ENCODE data around the gene CLECL1. TPM values are rescaled to one million over a fixed set of nuclear protein-coding genes. Genes with fewer than 3 reads are reported as not detected.
"Not testable (repeated sequence)": the region's sequence is repeated elsewhere in the genome, so short reads cannot be mapped to it uniquely, and the experiment has no call there.

Gene CLECL1
- polyA plus RNA-seq, 1 donor from 2014 or later = not detected

DNA sequence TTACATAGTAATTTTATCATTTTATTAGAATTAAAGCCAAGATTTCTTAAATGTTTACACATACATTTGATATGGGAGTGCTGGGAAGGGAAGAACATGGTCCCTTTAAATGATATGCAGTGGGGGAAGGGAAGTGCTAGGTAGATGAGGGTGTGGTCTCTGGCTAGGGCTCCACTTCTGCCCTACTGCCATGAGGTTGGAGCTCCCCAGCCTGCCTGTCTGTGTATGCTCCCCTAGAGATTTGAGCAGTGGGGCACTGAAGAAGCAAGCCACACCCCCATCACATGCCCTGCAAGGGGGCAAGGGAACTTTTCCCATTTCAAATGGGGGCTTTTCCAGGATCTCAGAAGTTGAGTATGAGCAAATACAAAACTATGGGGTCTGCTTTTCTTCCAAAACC is 25.5 kb downstream of the CLECL1 start:
- TF ChIP-seq POLR2AphosphoS5 (IDR thresholded peaks at IDR 0.05) = no peak
- no peak for TF ChIP-seq EP300 (conservative IDR thresholded peaks at IDR 0.05; ENCODE audit: poor library complexity, severe bottlenecking)
- no peak for TF ChIP-seq RAD21 (conservative IDR thresholded peaks at IDR 0.05)
- no peak for TF ChIP-seq SMC3 (conservative IDR thresholded peaks at IDR 0.05; ENCODE audit: poor library complexity)
- TF ChIP-seq MXI1 (conservative IDR thresholded peaks at IDR 0.05; ENCODE audit: poor library complexity, severe bottlenecking) = no peak
- TF ChIP-seq CTCF (IDR thresholded peaks at IDR 0.05; ENCODE audit: poor library complexity, severe bottlenecking) = no peak
- TF ChIP-seq REST (IDR thresholded peaks at IDR 0.05; ENCODE audit: borderline replicate concordance) = no peak
- TF ChIP-seq TAF1 (IDR thresholded peaks at IDR 0.05; ENCODE audit: low read depth) = no peak
- no peak for TF ChIP-seq EZH2 (IDR thresholded peaks at IDR 0.05; ENCODE audit: borderline replicate concordance, insufficient read depth, low read length, poor library complexity, severe bottlenecking)
- Histone ChIP-seq H3K9me3 (ENCODE audit: low read length) (no peaks in the 10 kb centered on the region), H3K27ac (ENCODE audit: low read length) (no peak overlapping the region), H3K4me2 (ENCODE audit: low read length) (no peak overlapping the region), H4K20me1 (ENCODE audit: insufficient read depth) (no peaks in the 10 kb centered on the region), H3K9ac (ENCODE audit: low read length) (no peak overlapping the region), H3F3A (ENCODE audit: insufficient read depth, low read length, poor library complexity, severe bottlenecking) (no peaks in the 10 kb centered on the region), H3K4me3 (ENCODE audit: low read length) (no peak overlapping the region), H3K27me3 (ENCODE audit: insufficient read depth, low read depth, low read length) (no peaks in the 10 kb centered on the region), H3K36me3 (ENCODE audit: insufficient read depth, low read length) (no peaks in the 10 kb centered on the region), H3K79me2 (replicated peaks; ENCODE audit: insufficient read depth, low read length) (no peaks in the 10 kb centered on the region), H2AFZ (ENCODE audit: low read depth, low read length) (no peak overlapping the region), H3K9me2 (ENCODE audit: insufficient read depth, low read length) (no peaks in the 10 kb centered on the region)

DNA sequence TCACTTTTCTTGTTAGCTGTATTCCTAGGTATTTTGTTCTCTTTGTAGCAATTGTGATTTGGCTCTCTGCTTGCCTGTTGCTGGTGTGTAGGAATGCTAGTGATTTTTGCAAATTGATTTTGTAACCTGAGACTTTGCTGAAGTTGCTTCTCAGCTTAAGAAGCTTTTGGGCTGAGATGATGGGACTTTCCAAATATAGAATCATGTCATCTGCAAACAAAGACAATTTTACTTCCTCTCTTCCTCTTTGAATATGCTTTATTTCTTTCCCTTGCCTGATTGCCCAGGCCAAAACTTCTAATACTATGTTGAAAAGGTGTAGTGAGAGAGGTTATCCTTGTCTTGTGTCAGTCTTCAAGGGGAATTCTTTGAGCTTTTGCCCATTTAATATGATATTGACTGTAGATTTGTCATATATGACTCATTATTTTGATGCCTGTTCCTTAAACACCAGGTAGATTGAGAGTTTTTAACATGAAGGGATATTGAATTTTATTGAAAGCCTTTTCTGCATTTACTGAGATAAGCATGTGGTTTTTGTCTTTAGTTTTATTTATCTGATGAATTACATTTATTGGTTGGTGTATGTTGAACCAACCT is 26.7 kb downstream of the CLECL1 start:
- Histone ChIP-seq H3K27ac (ENCODE audit: low read length) (no peak overlapping the region), H3F3A (ENCODE audit: insufficient read depth, low read length, poor library complexity, severe bottlenecking) (no peaks in the 10 kb centered on the region), H3K4me3 (ENCODE audit: low read length) (no peak overlapping the region), H3K79me2 (replicated peaks; ENCODE audit: insufficient read depth, low read length) (no peaks in the 10 kb centered on the region), H3K4me2 (ENCODE audit: low read length) (no peak overlapping the region), H2AFZ (ENCODE audit: low read depth, low read length) (no peak overlapping the region), H3K27me3 (ENCODE audit: insufficient read depth, low read depth, low read length) (no peaks in the 10 kb centered on the region), H3K9me2 (ENCODE audit: insufficient read depth, low read length) (no peaks in the 10 kb centered on the region), H3K9ac (ENCODE audit: low read length) (no peak overlapping the region), H3K36me3 (ENCODE audit: insufficient read depth, low read length) (no peaks in the 10 kb centered on the region), H3K9me3 (ENCODE audit: low read length) (no peaks in the 10 kb centered on the region), H4K20me1 (ENCODE audit: insufficient read depth) (no peaks in the 10 kb centered on the region)
- no peak for TF ChIP-seq CTCF (IDR thresholded peaks at IDR 0.05; ENCODE audit: poor library complexity, severe bottlenecking)
- TF ChIP-seq SMC3 (conservative IDR thresholded peaks at IDR 0.05; ENCODE audit: poor library complexity) = no peak
- no peak for TF ChIP-seq EP300 (conservative IDR thresholded peaks at IDR 0.05; ENCODE audit: poor library complexity, severe bottlenecking)
- no peak for TF ChIP-seq TAF1 (IDR thresholded peaks at IDR 0.05; ENCODE audit: low read depth)
- no peak for TF ChIP-seq POLR2AphosphoS5 (IDR thresholded peaks at IDR 0.05)
- TF ChIP-seq MXI1 (conservative IDR thresholded peaks at IDR 0.05; ENCODE audit: poor library complexity, severe bottlenecking) = no peak
- TF ChIP-seq EZH2 (IDR thresholded peaks at IDR 0.05; ENCODE audit: borderline replicate concordance, insufficient read depth, low read length, poor library complexity, severe bottlenecking) = no peak
- TF ChIP-seq RAD21 (conservative IDR thresholded peaks at IDR 0.05) = no peak
- TF ChIP-seq REST (IDR thresholded peaks at IDR 0.05; ENCODE audit: borderline replicate concordance) = no peak

DNA sequence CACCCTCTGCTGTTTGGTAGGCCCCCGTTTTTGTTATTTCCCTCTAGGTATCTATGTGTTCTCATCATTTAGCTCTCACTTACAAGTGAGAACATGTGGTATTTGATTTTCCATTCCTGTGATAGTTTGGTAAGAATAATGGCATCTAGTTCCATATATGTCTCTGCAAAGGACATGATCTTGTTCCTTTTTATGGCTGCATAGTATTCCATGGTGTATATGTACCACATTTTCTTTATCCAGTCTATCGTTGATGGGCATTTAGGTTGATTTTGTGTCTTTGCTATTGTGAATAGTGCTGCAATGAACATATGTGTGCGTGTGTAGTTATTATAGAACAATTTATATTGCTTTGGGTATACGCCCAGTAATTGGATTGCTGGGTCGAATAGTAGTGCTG is 28.3 kb downstream of the CLECL1 start:
- not testable (repeated sequence) for H3K9me2 ChIP-seq (ENCODE audit: insufficient read depth, low read length); H3K4me2 ChIP-seq (ENCODE audit: low read length); H3K4me3 ChIP-seq (ENCODE audit: low read length); H4K20me1 ChIP-seq (ENCODE audit: insufficient read depth); H2AFZ ChIP-seq (ENCODE audit: low read depth, low read length); H3K9ac ChIP-seq (ENCODE audit: low read length); H3K79me2 ChIP-seq (replicated peaks; ENCODE audit: insufficient read depth, low read length); H3K27me3 ChIP-seq (ENCODE audit: insufficient read depth, low read depth, low read length); H3K27ac ChIP-seq (ENCODE audit: low read length); H3K36me3 ChIP-seq (ENCODE audit: insufficient read depth, low read length); H3K9me3 ChIP-seq (ENCODE audit: low read length); H3F3A ChIP-seq (ENCODE audit: insufficient read depth, low read length, poor library complexity, severe bottlenecking)
